M059J (cell line): ENCODE results near the gene OR51A2. TPM values are rescaled to one million over a fixed set of nuclear protein-coding genes. Genes with fewer than 3 reads are reported as not detected.
A peak's percentile ranks its signal among the peaks of the same experiment; 100 is the strongest.
"Not testable (repeated sequence)": the region's sequence is repeated elsewhere in the genome, so short reads cannot be mapped to it uniquely, and the experiment has no call there.

Experiments used
- DNase-seq: peaks from one replicate; pipeline ENCODE4 v3.0.0-alpha.2; 2012; ENCODE audit warnings: low read depth
- total RNA-seq: library from RNA; depleted of rRNA; stranded (reverse); fragments of >200 nt; shearing (Covaris generic); gene quantifications from 2 replicates; pipeline ENCODE4 v1.2.3, GENCODE V29; 2014; rRNA removed

The OR51A2 gene
- total RNA-seq, result not detected in 2 replicates

GRCh38 chr11:4955613-4956012 lies at the start of gene OR51A2:
Gene OR51A2 (minus strand): TSS chr11:4955713. CDS start chr11:4955713, 0 bp downstream.
- not testable (repeated sequence) for DNase-seq

GRCh38 chr11:5004424-5005274 lies 49.1 kb upstream of the OR51A2 start:
- peak; percentile 52 for DNase-seq

- DNase-seq, result no peak
These were observed 39.0 kb upstream of the OR51A2 start, which contains the start of gene OR51L1 for GRCh38 chr11:4994551-4994950. Gene OR51L1 (plus strand): TSS chr11:4994851. CDS start chr11:4998983, 4,132 bp downstream.

GRCh38 chr11:4991060-4991459 lies 35.5 kb upstream of the OR51A2 start:
- DNase-seq, result peak; percentile 2

GRCh38 chr11:4983841-4984240 lies 28.3 kb upstream of the OR51A2 start:
- no peak for DNase-seq

- DNase-seq, result no peak
These were observed 27.2 kb upstream of the OR51A2 start for GRCh38 chr11:4982678-4983077.

- DNase-seq, result no peak
These were observed 23.5 kb upstream of the OR51A2 start for GRCh38 chr11:4979036-4979435.

GRCh38 chr11:4975436-4975835 lies 19.9 kb upstream of the OR51A2 start:
- no peak for DNase-seq

GRCh38 chr11:4962816-4963215 lies 7.3 kb upstream of the OR51A2 start:
- no peak for DNase-seq

- DNase-seq, result no peak
These were observed 5.4 kb upstream of the OR51A2 start for GRCh38 chr11:4960877-4961276.

GRCh38 chr11:4957396-4957795 lies 1.9 kb upstream of the OR51A2 start:
- DNase-seq, result no peak

- DNase-seq, result no peak
These were observed 8.0 kb downstream of the OR51A2 start, which contains the start of gene OR51A4 for GRCh38 chr11:4947505-4947904. Gene OR51A4 (minus strand): TSS chr11:4947605. CDS start chr11:4947100, 505 bp downstream.

GRCh38 chr11:4936745-4937144 lies 18.8 kb downstream of the OR51A2 start:
- no peak for DNase-seq

GRCh38 chr11:4932751-4933150 lies 22.8 kb downstream of the OR51A2 start:
- no peak for DNase-seq

- DNase-seq, result no peak
These were observed 28.9 kb downstream of the OR51A2 start for GRCh38 chr11:4926608-4927007.

GRCh38 chr11:4924239-4924638 lies 31.3 kb downstream of the OR51A2 start, which contains the start of gene OR51G1:
Gene OR51G1 (minus strand): TSS chr11:4924339. CDS start chr11:4924339, 0 bp downstream.
- DNase-seq, result no peak

GRCh38 chr11:4922304-4922703 lies 33.2 kb downstream of the OR51A2 start:
- no peak for DNase-seq

- DNase-seq, result no peak
These were observed 33.7 kb downstream of the OR51A2 start for GRCh38 chr11:4921796-4922195.

GRCh38 chr11:4919250-4919649 lies 36.3 kb downstream of the OR51A2 start, which contains the start of gene OR51G2:
Gene OR51G2 (minus strand): TSS chr11:4919350. CDS start chr11:4915663, 3,687 bp downstream.
- no peak for DNase-seq

GRCh38 chr11:4916581-4916980 lies 38.9 kb downstream of the OR51A2 start:
- DNase-seq, result no peak
